H1 (cell line): ENCODE data around the gene ENTREP1. TPM values are rescaled to one million over a fixed set of nuclear protein-coding genes. Genes with fewer than 3 reads are reported as not detected.

Source experiments
- CTCF ChIA-PET: fragments of 300-600 bp; sonication (Branson Sonifier 250); formaldehyde crosslinking; loops from one replicate; lab custom pipeline; 2021; ENCODE audit not compliant: partially characterized antibody; lab: Charles Lee
- POLR2A ChIA-PET: fragments of 300-600 bp; sonication (Branson Sonifier 250); formaldehyde crosslinking; loops from one replicate; lab custom pipeline; 2021; ENCODE audit warnings: inconsistent platforms; ENCODE audit not compliant: partially characterized antibody; lab: Charles Lee
- DNase-seq, 2 experiments: peaks; one replicate each; pipeline versions ENCODE4 v3.0.0 to v3.0.0-alpha.2; 2010 to 2022; ENCODE audit warnings: low spot score in 2 of 2, low read depth in 1 of 2, mixed read lengths in 1 of 2
- FAIRE-seq: peaks from 2 replicates; lab custom pipeline; 2011; peaks lifted over from hg19 to GRCh38; lab: Jason Lieb, UNC
- H2AFZ ChIP-seq: 2 replicates; pipeline ENCODE4 v1.8.1; 2012; ENCODE audit warnings: low read length, inconsistent platforms
- H2AK5ac ChIP-seq: 2 replicates; pipeline ENCODE4 v1.6.1; 2013; ENCODE audit warnings: low read depth, low read length
- H2BK120ac ChIP-seq: replicated peaks from 2 replicates; pipeline ENCODE3; 2013; ENCODE audit warnings: low read depth, low read length, inconsistent platforms
- H2BK12ac ChIP-seq: 2 replicates; pipeline ENCODE4 v1.6.1; 2013; ENCODE audit warnings: low read depth, low read length
- H2BK15ac ChIP-seq: 2 replicates; pipeline ENCODE4 v1.6.1; 2013; ENCODE audit warnings: low read length
- H2BK20ac ChIP-seq: 2 replicates; pipeline ENCODE4 v1.6.1; 2013; ENCODE audit warnings: low read length
- H2BK5ac ChIP-seq: 2 replicates; pipeline ENCODE4 v1.6.1; 2013; ENCODE audit warnings: low read depth, low read length
- H3K14ac ChIP-seq: 2 replicates; pipeline ENCODE4 v1.6.1; 2013; ENCODE audit warnings: inconsistent platforms; ENCODE audit not compliant: insufficient read length
- H3K18ac ChIP-seq: 2 replicates; pipeline ENCODE4 v1.6.1; 2013; ENCODE audit warnings: low read length; ENCODE audit errors: extremely low read depth
- H3K23ac ChIP-seq: 2 replicates; pipeline ENCODE4 v1.6.1; 2013; ENCODE audit warnings: inconsistent platforms; ENCODE audit not compliant: insufficient read length
- H3K23me2 ChIP-seq: 2 replicates; pipeline ENCODE4 v1.6.1; 2013; ENCODE audit warnings: low read depth, low read length
- H3K27ac ChIP-seq: 2 replicates; pipeline ENCODE4 v1.6.1; 2011; ENCODE audit warnings: low read depth, low read length, inconsistent platforms
- H3K27me3 ChIP-seq, 4 experiments: replicated peaks in 1 of 4; 1 replicate in 1 of 4; 2 replicates in 3 of 4; pipeline versions ENCODE4 v1.6.1 to v1.8.1; 2011 to 2013; ENCODE audit warnings: low read length in 3 of 4, mild to moderate bottlenecking in 3 of 4, inconsistent platforms in 2 of 4, mixed read lengths in 2 of 4, moderate library complexity in 1 of 4; ENCODE audit not compliant: control insufficient read depth in 3 of 4, insufficient read depth in 3 of 4; ENCODE audit errors: extremely low read depth in 1 of 4
- H3K36me3 ChIP-seq, 4 experiments: 2 replicates each; pipeline versions ENCODE4 v1.6.1 to v1.8.1; 2011 to 2013; ENCODE audit warnings: mild to moderate bottlenecking in 4 of 4, low read length in 3 of 4, moderate library complexity in 2 of 4, control low read depth in 1 of 4, inconsistent platforms in 1 of 4; ENCODE audit not compliant: insufficient read depth in 4 of 4, control insufficient read depth in 2 of 4
- H3K4ac ChIP-seq: replicated peaks from 2 replicates; pipeline ENCODE3; 2013; ENCODE audit warnings: low read length, low read depth, mixed read lengths, inconsistent platforms; ENCODE audit not compliant: insufficient read length
- H3K4me1 ChIP-seq, 4 experiments: replicated peaks in 1 of 4; 1 replicate in 1 of 4; 2 replicates in 3 of 4; pipeline versions ENCODE4 v1.6.1 to v1.8.1; 2011 to 2013; ENCODE audit warnings: low read length in 3 of 4, inconsistent platforms in 2 of 4, mixed read lengths in 1 of 4; ENCODE audit not compliant: insufficient read depth in 4 of 4, control insufficient read depth in 3 of 4
- H3K4me2 ChIP-seq, 2 experiments: 2 replicates each; pipeline versions ENCODE4 v1.6.1 to v1.8.1; 2011 to 2013; ENCODE audit warnings: low read depth in 2 of 2, low read length in 2 of 2, control low read depth in 1 of 2, inconsistent platforms in 1 of 2, mild to moderate bottlenecking in 1 of 2; ENCODE audit not compliant: insufficient read depth in 1 of 2
- H3K4me3 ChIP-seq, 4 experiments: fragments of 200-600, 300-600 bp in 1 of 4; sonication (generic), shearing (Covaris generic), sonication (Bioruptor Twin) in 1 of 4; 2 replicates each; pipeline versions ENCODE4 v1.5.1 to v1.8.1; 2011 to 2016; ENCODE audit warnings: low read length in 4 of 4, low read depth in 3 of 4, control low read depth in 2 of 4, inconsistent platforms in 2 of 4, mild to moderate bottlenecking in 2 of 4, mixed read lengths in 1 of 4, moderate library complexity in 1 of 4; ENCODE audit not compliant: insufficient read depth in 2 of 4; ENCODE audit errors: extremely low read depth in 1 of 4
- H3K56ac ChIP-seq: replicated peaks from 2 replicates; pipeline ENCODE3; 2013; ENCODE audit warnings: low read depth, mild to moderate bottlenecking, mixed read lengths, low read length, inconsistent platforms; ENCODE audit not compliant: insufficient read length
- H3K79me1 ChIP-seq: 2 replicates; pipeline ENCODE4 v1.6.1; 2013; ENCODE audit warnings: low read depth, low read length, control low read depth
- H3K79me2 ChIP-seq, 2 experiments: 2 replicates each; pipeline versions ENCODE4 v1.6.1 to v1.8.1; 2012 to 2013; ENCODE audit warnings: low read length in 2 of 2, mild to moderate bottlenecking in 2 of 2, inconsistent platforms in 1 of 2; ENCODE audit not compliant: insufficient read depth in 2 of 2, control insufficient read depth in 1 of 2
- H3K9ac ChIP-seq, 4 experiments: replicated peaks in 1 of 4; 1 replicate in 1 of 4; 2 replicates in 3 of 4; pipeline versions ENCODE4 v1.6.1 to v1.8.1; 2011 to 2013; ENCODE audit warnings: low read depth in 3 of 4, low read length in 3 of 4, control low read depth in 2 of 4, mild to moderate bottlenecking in 2 of 4, moderate library complexity in 2 of 4, inconsistent platforms in 1 of 4; ENCODE audit errors: extremely low read depth in 1 of 4
- H3K9me3 ChIP-seq, 2 experiments: 2 replicates each; pipeline versions ENCODE4 v1.6.1 to v1.8.1; 2012 to 2013; ENCODE audit warnings: mild to moderate bottlenecking in 2 of 2, moderate library complexity in 2 of 2, control low read depth in 1 of 2, inconsistent platforms in 1 of 2, low read depth in 1 of 2, low read length in 1 of 2, mixed read lengths in 1 of 2; ENCODE audit not compliant: insufficient read depth in 2 of 2
- H4K20me1 ChIP-seq, 2 experiments: replicated peaks in 1 of 2; 2 replicates each; pipeline versions ENCODE3 to v1.8.1; 2011 to 2013; ENCODE audit warnings: inconsistent platforms in 2 of 2, low read length in 2 of 2, mild to moderate bottlenecking in 1 of 2; ENCODE audit not compliant: insufficient read depth in 2 of 2, control insufficient read depth in 1 of 2
- H4K5ac ChIP-seq: 2 replicates; pipeline ENCODE4 v1.6.1; 2013; ENCODE audit warnings: low read length, low read depth, mixed read lengths, inconsistent platforms; ENCODE audit not compliant: insufficient read length
- H4K8ac ChIP-seq: 2 replicates; pipeline ENCODE4 v1.8.0; 2013; ENCODE audit warnings: mild to moderate bottlenecking, moderate library complexity, low read length, inconsistent platforms; ENCODE audit not compliant: insufficient read depth; ENCODE audit errors: extremely low read depth
- H4K91ac ChIP-seq: replicated peaks from 2 replicates; pipeline ENCODE3; 2013; ENCODE audit warnings: low read length, mixed read lengths, inconsistent platforms; ENCODE audit not compliant: insufficient read length
- CHD2 ChIP-seq: IDR thresholded peaks from 2 replicates; pipeline ENCODE4 v1.6.1; 2012; ENCODE audit warnings: low read length, improper control_type of control experiment
- EP300 ChIP-seq, 2 experiments: IDR thresholded peaks; 1 replicate in 1 of 2; 2 replicates in 1 of 2; pipeline ENCODE4 v1.6.1; 2011 to 2012; ENCODE audit warnings: low read depth in 2 of 2, low read length in 2 of 2, mild to moderate bottlenecking in 2 of 2, borderline replicate concordance in 1 of 2, inconsistent platforms in 1 of 2, moderate library complexity in 1 of 2
- KDM1A ChIP-seq: fragments of 200-600, 300-600 bp; sonication (generic); IDR thresholded peaks from 2 replicates; pipeline ENCODE4 v1.7.1; 2016; ENCODE audit warnings: mild to moderate bottlenecking, low read length, borderline replicate concordance
- NANOG ChIP-seq: IDR thresholded peaks from 2 replicates; pipeline ENCODE4 v1.6.1; 2011; ENCODE audit warnings: low read length, low read depth, mild to moderate bottlenecking, inconsistent platforms; ENCODE audit not compliant: insufficient read depth, poor library complexity, severe bottlenecking
- PHF8 ChIP-seq: fragments of 200-600 bp; sonication (generic); conservative IDR thresholded peaks from 2 replicates; pipeline ENCODE4 v1.7.1; 2012; ENCODE audit warnings: low read depth, mild to moderate bottlenecking, inconsistent platforms, low read length, moderate library complexity
- SIN3A ChIP-seq, 2 experiments: IDR thresholded peaks in 1 of 2; conservative IDR thresholded peaks in 1 of 2; 2 replicates each; pipeline ENCODE4 v1.6.1; 2011 to 2012; ENCODE audit warnings: low read length in 2 of 2, improper control_type of control experiment in 1 of 2, low read depth in 1 of 2, mild to moderate bottlenecking in 1 of 2
- YY1 ChIP-seq: IDR thresholded peaks from 2 replicates; pipeline ENCODE4 v1.6.1; 2011; ENCODE audit warnings: low read depth, mild to moderate bottlenecking, low read length
- WGBS, 2 experiments: shearing (Covaris generic) in 1 of 2; methylation state at CpG; one replicate each; pipeline versions ENCODE4 v1.1.6 to v1.1.7; 2013 to 2015; ENCODE audit warnings: low lambda C conversion rate in 2 of 2, mixed read lengths in 2 of 2, inconsistent platforms in 1 of 2, low coverage in 1 of 2, missing lambda C conversion rate in 1 of 2; ENCODE audit not compliant: insufficient replicate concordance in 2 of 2, insufficient coverage in 1 of 2, insufficient read length in 1 of 2; ENCODE audit errors: extremely low coverage in 1 of 2, missing lambda C conversion rate in 1 of 2; 5-methylcytosine and 5-hydroxymethylcytosine counted together
- polyA plus RNA-seq, 7 experiments: library from polyadenylated mRNA; depleted of rRNA in 3 of 7; stranded (reverse) in 5 of 7; unstranded in 2 of 7; fragments of >200 nt in 5 of 7; fragments of 200-250 nt in 2 of 7; gene quantifications; 1 replicate in 5 of 7; 2 replicates in 1 of 7; 4 replicates in 1 of 7; pipeline versions ENCODE4 v1.2.1 to v1.2.3, GENCODE V29; 2011 to 2013; ENCODE audit warnings: missing spikeins in 2 of 7, mixed read lengths in 2 of 7
- total RNA-seq: library from RNA; stranded (reverse); fragmentation: NEBNext Ultra II Directional; extraction: Animal tissue kit (Norgen Biotek cat#: 25700); gene quantifications from 2 replicates; pipeline ENCODE4 v1.2.1, GENCODE V29; 2021

The ENTREP1 gene
- total and polyA plus RNA-seq, 2 of the 8 experiments (the other 6 are each of a cell fraction or from before 2014, with no cell fraction given): 15.3 to 25.0 TPM

GRCh38 chr9:69376651-69377050 lies 51.6 kb downstream of the ENTREP1 start:
- Histone ChIP-seq H4K8ac (no peak overlapping the region; the same call in 1 of the 2 replicates), H2BK15ac (no peak overlapping the region), H3K23ac (no peak overlapping the region), H3K56ac (no peak overlapping the region), H3K36me3 (peaks cover 0 to 3% (median 0%) of the 10 kb centered on the region in 4 experiments; a peak in 1 of 8 replicates), H2BK120ac (no peak overlapping the region), H3K27ac (no peak overlapping the region), H3K9ac (no peak overlapping the region), H3K9me3 (no peaks in the 10 kb centered on the region), H3K4me3 (no peak overlapping the region), H3K23me2 (no peaks in the 10 kb centered on the region), H3K4ac (no peak overlapping the region), H2AK5ac (no peak overlapping the region), H3K79me2 (no peaks in the 10 kb centered on the region), H3K18ac (no peak overlapping the region), H3K4me1 (0 out of 7 replicates have a peak, but pooled peaks cover 0 to 2% (median 0%) of the 10 kb centered on the region in 4 experiments), H4K20me1 (no peaks in the 10 kb centered on the region), H3K4me2 (no peak overlapping the region), H2BK12ac (no peak overlapping the region), H3K79me1 (no peaks in the 10 kb centered on the region), H2BK20ac (no peak overlapping the region), H2AFZ (no peak overlapping the region), H4K91ac (no peak overlapping the region), H2BK5ac (no peak overlapping the region), H3K14ac (no peak overlapping the region), H3K27me3 (no peaks in the 10 kb centered on the region), H4K5ac (no peak overlapping the region)
- 96% methylated on average over 3 of the region's 3 CpGs; no CpG with 5 or more reads in 1 of the 2 experiments for WGBS, 2 experiments
- ChIA-PET CTCF (interaction anchor here (0.6 to 0.7 kb wide), 3 partner anchors 36 to 153 kb away, joined by 3 read pairs; no protein-coding TSS in a partner anchor), POLR2A (interaction anchor here (0.8 to 1.7 kb wide), 3 partner anchors 13 to 31 kb away, joined by 3 to 5 read pairs (median 4); no protein-coding TSS in a partner anchor)
- no peak for FAIRE-seq
- no peak for DNase-seq
- TF ChIP-seq EP300 (IDR thresholded peaks at IDR 0.05; ENCODE audit: borderline replicate concordance in 1 of 2, low read depth in 2 of 2, low read length in 2 of 2): no peak
- no peak for TF ChIP-seq SIN3A (conservative IDR thresholded peaks at IDR 0.05 in 1 of 2, IDR thresholded peaks at IDR 0.05 in 1 of 2; ENCODE audit: low read depth in 1 of 2, low read length in 2 of 2)
- TF ChIP-seq KDM1A: no peak
- no peak for TF ChIP-seq YY1
- TF ChIP-seq PHF8: no peak
- no peak for TF ChIP-seq CHD2
- no peak for TF ChIP-seq NANOG
